GM21717 (cell line): Measurements from ENCODE around the gene INPP4A.
"Not testable (repeated sequence)": the region's sequence is repeated elsewhere in the genome, so short reads cannot be mapped to it uniquely, and the experiment has no call there.

Experiments used
- ATAC-seq: cut with Tn5 transposase; IDR thresholded peaks from one replicate; pipeline ENCODE4 v1.9.1; 2021; ENCODE audit warnings: mild to moderate bottlenecking, moderate library complexity; ENCODE audit not compliant: unreplicated experiment

INPP4A gene

DNA sequence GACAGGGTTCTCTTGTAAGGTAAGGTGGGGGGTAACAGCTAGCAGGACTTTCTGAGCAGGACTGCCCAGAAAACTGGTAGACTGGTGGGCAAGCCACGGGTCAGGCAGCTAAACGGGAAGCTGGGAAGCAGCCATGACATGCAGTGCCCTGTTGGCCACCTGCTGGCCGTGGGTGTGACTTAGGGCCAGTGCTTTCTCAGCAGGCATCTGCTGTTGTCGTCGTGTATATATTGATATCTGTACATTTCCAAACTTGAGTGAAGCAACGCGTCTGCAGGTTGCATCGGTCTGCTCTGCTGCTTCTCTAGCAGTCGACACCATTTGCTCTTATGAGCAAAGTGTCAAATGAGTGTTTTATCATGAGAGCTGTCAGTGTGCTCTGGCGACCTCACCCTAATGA, 132.7 kb downstream of the INPP4A start:
- ATAC-seq: no peak

GRCh38 chr2:98578231-98578630, 133.6 kb downstream of the INPP4A start:
- no peak for ATAC-seq

GRCh38 chr2:98579926-98580325, 135.3 kb downstream of the INPP4A start:
- no peak for ATAC-seq

DNA sequence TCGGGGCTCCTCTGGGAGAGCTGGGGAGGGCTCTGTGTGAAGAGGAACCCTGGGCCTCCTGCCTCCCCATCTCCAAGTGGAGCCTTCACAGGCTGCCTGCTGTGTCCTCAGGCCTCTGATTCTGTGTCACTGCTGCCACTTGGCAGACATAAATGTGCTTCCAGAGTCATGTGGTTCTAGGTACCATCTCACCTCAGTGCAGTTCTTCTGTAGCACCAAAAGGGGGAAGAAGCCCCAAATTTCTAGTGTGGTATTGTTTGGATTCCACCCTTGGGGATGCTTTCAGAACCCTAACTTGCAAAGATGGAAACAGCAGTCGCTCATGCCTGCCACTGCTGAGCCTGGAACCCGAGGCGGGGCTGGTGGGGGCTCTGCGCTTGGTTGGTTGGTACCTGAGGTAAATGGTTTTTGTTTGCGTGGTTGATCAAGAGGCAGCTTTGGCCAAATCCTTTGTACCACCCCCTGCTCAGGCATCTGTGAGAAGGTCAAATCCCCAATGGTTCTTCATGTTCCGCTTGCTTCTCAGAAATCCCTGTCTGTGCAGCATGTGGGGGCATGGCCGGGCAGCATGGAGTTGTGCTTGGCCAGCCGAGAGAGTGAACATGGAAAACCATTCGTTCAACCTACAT, 136.1 kb downstream of the INPP4A start:
- no peak for ATAC-seq

DNA sequence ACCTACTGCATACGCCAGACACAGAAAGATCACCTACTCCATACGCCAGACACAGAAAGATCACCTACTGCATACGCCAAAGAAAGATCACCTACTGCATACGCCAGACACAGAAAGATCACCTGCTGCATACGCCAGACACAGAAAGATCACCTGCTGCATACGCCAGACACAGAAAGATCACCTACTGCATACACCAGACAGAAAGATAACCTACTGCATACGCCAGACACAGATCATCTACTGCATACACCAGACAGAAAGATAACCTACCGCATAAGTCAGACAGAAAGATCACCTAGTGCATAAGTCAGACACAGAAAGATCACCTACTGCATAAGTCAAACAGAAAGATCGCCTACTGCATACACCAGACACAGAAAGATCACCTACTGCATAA, 137.9 kb downstream of the INPP4A start:
- ATAC-seq: no peak

DNA sequence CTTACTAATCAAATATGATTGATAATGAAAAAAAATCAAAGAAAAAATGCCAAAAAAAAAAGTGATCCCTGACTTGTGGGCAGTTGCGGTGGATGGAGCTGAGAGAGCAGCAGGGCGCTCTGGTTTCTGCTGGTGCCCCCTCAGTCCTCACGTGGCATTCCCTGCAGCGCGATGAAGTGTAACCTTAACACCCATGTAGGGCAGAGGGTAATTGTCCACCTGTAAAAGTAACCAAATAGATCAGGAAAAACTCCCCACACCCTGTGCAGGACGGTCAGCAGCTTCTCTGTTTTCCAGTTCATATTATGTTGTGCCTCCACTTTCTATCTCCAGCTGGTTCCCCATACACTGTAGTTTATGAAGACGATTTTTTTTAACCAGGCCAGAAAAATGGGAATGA, 138.6 kb downstream of the INPP4A start:
- ATAC-seq: no peak

- no peak for ATAC-seq
Measured at GRCh38 chr2:98583816-98584618, 139.4 kb downstream of the INPP4A start.

DNA sequence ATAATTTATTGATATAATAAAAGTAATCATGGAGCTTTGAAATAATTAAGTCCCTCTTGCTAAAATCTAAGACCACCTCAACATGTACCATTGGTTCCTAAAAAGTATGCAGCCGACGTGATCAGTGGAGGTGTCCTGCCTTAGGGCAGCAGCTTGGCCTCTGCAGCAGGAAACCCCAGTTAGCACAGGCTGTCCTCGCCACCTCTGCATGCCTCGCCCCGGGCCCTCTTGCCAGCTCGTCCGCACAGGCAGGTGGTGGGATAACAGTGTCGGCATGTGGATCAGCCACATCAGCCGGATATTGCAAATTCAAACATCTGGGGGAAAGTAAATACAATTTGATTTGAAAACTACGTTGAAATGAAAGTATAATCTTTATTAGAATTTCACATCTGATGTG, 140.7 kb downstream of the INPP4A start:
- ATAC-seq: no peak

- ATAC-seq: no peak
Measured at GRCh38 chr2:98586551-98587140, 142.0 kb downstream of the INPP4A start.

- ATAC-seq: no peak
Measured at GRCh38 chr2:98588880-98589431, 144.3 kb downstream of the INPP4A start.

- no peak for ATAC-seq
Measured at GRCh38 chr2:98589489-98589888, 144.8 kb downstream of the INPP4A start.

- ATAC-seq: no peak
Measured at GRCh38 chr2:98592565-98592964, 147.9 kb downstream of the INPP4A start.

GRCh38 chr2:98594665-98595064, 150.0 kb downstream of the INPP4A start:
- ATAC-seq: not testable (repeated sequence)

DNA sequence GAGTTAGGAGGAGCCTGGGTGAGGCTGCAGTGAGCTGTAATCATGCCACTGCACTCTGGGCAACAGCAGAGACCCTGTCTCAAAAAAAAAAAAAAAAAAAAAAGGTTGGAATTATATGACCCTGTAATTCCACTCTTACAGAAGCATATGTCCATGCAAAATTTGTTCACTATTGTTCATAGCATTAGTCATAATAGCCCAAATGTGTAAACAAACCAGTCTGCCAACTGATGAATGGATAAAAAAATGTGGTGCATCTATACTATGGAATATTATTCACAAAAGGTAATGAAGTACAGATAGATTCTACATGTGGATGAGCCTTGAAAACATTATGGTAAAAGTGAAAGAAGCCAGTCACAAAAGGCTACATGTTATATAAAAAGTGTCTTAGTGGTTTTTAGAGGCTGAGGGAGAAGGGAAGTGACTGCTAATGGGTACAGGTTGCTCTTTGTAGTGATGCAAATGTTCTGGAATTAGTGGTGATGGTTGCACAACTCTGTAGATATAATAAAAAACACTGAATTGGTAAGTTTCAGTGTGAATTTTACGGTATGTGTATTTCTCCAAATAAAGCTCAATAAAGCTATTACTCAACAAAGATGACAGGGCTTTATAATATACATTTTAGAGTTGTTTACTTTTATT, 154.2 kb downstream of the INPP4A start:
- no peak for ATAC-seq

GRCh38 chr2:98601532-98602132, 157.0 kb downstream of the INPP4A start:
- no peak for ATAC-seq

GRCh38 chr2:98604547-98604946, 159.9 kb downstream of the INPP4A start:
- ATAC-seq: no peak

DNA sequence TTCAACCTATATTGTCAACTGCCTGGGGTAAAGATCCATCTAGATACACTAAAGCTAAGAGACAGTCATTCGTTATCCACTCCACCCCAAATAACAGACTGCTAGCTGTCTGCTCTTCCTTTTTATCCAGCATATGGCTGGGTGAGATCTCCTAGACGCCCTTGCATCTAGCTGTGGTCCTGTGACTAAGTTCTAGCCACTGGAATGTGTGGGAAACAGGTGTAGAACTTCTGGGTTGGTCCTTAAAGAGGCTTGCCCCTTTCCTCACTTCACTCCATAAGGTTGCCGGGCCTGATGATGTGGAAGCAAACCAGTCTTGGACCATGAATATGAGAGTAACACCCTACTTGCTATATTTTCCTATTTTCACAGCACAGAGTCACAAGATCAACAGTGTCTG, 160.4 kb downstream of the INPP4A start:
- no peak for ATAC-seq

DNA sequence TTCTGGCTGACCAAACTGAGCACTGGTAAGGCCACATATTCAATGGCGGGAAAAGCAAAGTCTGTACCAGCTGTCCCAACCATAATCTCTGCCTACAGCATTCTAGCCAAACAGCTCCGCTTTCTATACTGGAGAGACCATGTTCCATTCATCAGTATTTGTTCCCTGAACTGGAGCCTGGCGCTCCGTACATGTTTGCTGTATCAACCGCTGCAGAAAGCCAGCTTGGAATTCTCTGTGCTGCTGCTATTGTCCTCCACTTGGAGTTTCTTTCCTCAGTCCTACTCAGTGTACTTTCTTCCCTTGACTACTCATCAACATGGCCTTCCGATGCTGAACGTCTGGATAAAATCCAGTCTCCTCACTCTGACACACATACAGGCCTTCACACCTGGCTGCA, 161.8 kb downstream of the INPP4A start:
- no peak for ATAC-seq

GRCh38 chr2:98607104-98607503, 162.4 kb downstream of the INPP4A start:
- ATAC-seq: no peak

GRCh38 chr2:98607741-98608115, 163.1 kb downstream of the INPP4A start:
- no peak for ATAC-seq
